Erythroblast (primary cell): Measurements from ENCODE around the gene ATRAID.

Experiments used
- GATA1 ChIP-seq: IDR thresholded peaks from 2 replicates; pipeline ENCODE4 v1.6.1; 2011; ENCODE audit warnings: low read depth, mild to moderate bottlenecking, control low read depth, low read length, moderate library complexity
- POLR2A ChIP-seq: IDR thresholded peaks from 2 replicates; pipeline ENCODE4 v1.6.1; 2011; ENCODE audit warnings: mild to moderate bottlenecking, low read length

- TF ChIP-seq GATA1 = no peak
- no peak for TF ChIP-seq POLR2A
These were observed 7.3 kb upstream of the ATRAID start for GRCh38 chr2:27204566-27204965.
